Stimulated activated memory B cell treated with anti-CD40 and anti-IgM and Interleukin-4, amounts not matched to agents 10 μg/mL and 1 μg/mL and 100 μg/mL, for 72 hours (primary cell): ENCODE data around the gene HOXB9.
A peak's percentile ranks its signal among the peaks of the same experiment; 100 is the strongest.

Experiments used
- ATAC-seq: fragments of 150-1000 bp; cut with Tn5 transposase; 2 replicates; pipeline ENCODE4 v1.10.0; 2021
- H3K27ac Mint-ChIP-seq: one replicate; pipeline ENCODE4 v1.8.0; 2022; ENCODE audit warnings: mild to moderate bottlenecking, mixed read lengths
- H3K27me3 Mint-ChIP-seq: one replicate; pipeline ENCODE4 v1.8.0; 2022; ENCODE audit warnings: mixed read lengths
- H3K36me3 Mint-ChIP-seq: one replicate; pipeline ENCODE4 v1.8.0; 2022; ENCODE audit warnings: mixed read lengths
- H3K4me1 Mint-ChIP-seq: one replicate; pipeline ENCODE4 v1.8.0; 2022; ENCODE audit warnings: mixed read lengths
- H3K4me3 Mint-ChIP-seq: one replicate; pipeline ENCODE4 v1.8.0; 2022; ENCODE audit warnings: mild to moderate bottlenecking, moderate library complexity, mixed read lengths
- H3K9me3 Mint-ChIP-seq: one replicate; pipeline ENCODE4 v1.8.0; 2022; ENCODE audit warnings: mixed read lengths

The HOXB9 gene

GRCh38 chr17:48592057-48592514 is 34.1 kb downstream of the HOXB9 start:
- Mint-ChIP-seq H3K4me1 (peaks cover 30% of the 10 kb centered on the region), H3K36me3 (no peaks in the 10 kb centered on the region), H3K27me3 (peaks cover 100% of the 10 kb centered on the region), H3K9me3 (no peaks in the 10 kb centered on the region), H3K4me3 (no peak overlapping the region), H3K27ac (no peak overlapping the region)
- ATAC-seq, result no peak

- H3K36me3 Mint-ChIP-seq, result no peaks in the 10 kb centered on the region
- H3K27me3 Mint-ChIP-seq, result peaks cover 100% of the 10 kb centered on the region
- no peaks in the 10 kb centered on the region for H3K9me3 Mint-ChIP-seq
- H3K27ac Mint-ChIP-seq, result no peak overlapping the region
- H3K4me3 Mint-ChIP-seq, result no peak overlapping the region
- ATAC-seq, result no peak
- peaks cover 25% of the 10 kb centered on the region for H3K4me1 Mint-ChIP-seq
Measured at GRCh38 chr17:48591255-48592056, 34.7 kb downstream of the HOXB9 start.

GRCh38 chr17:48590607-48591161 is 35.5 kb downstream of the HOXB9 start:
- Mint-ChIP-seq H3K4me1 (peaks cover 28% of the 10 kb centered on the region), H3K27ac (no peak overlapping the region), H3K36me3 (no peaks in the 10 kb centered on the region), H3K9me3 (no peaks in the 10 kb centered on the region), H3K27me3 (peaks cover 100% of the 10 kb centered on the region), H3K4me3 (no peak overlapping the region)
- ATAC-seq, result no peak

GRCh38 chr17:48589831-48590606 is 36.1 kb downstream of the HOXB9 start, which contains the start of gene HOXB3:
HOXB3 (minus strand) TSS chr17:48590241; CDS start chr17:48552474, 37,767 bp downstream.
- Mint-ChIP-seq H3K9me3 (no peaks in the 10 kb centered on the region), H3K36me3 (no peaks in the 10 kb centered on the region), H3K27me3 (peaks cover 100% of the 10 kb centered on the region), H3K4me3 (no peak within 1 kb of the TSS), H3K4me1 (peaks cover 35% of the 10 kb centered on the region), H3K27ac (no peak within 1 kb of the TSS)
- no peak for ATAC-seq

GRCh38 chr17:48589060-48589830 is 36.9 kb downstream of the HOXB9 start:
- Mint-ChIP-seq H3K27ac (no peak overlapping the region), H3K36me3 (no peaks in the 10 kb centered on the region), H3K4me1 (peaks cover 39% of the 10 kb centered on the region), H3K27me3 (peaks cover 100% of the 10 kb centered on the region), H3K4me3 (no peak overlapping the region), H3K9me3 (no peaks in the 10 kb centered on the region)
- ATAC-seq, result no peak

- H3K4me3 Mint-ChIP-seq, result no peak overlapping the region
- no peak for ATAC-seq
- H3K27me3 Mint-ChIP-seq, result peaks cover 100% of the 10 kb centered on the region
- no peak overlapping the region for H3K27ac Mint-ChIP-seq
- H3K4me1 Mint-ChIP-seq, result peaks cover 33% of the 10 kb centered on the region
- no peaks in the 10 kb centered on the region for H3K9me3 Mint-ChIP-seq
- no peaks in the 10 kb centered on the region for H3K36me3 Mint-ChIP-seq
Measured at GRCh38 chr17:48588528-48588927, 37.6 kb downstream of the HOXB9 start.

GRCh38 chr17:48588074-48588415 is 38.1 kb downstream of the HOXB9 start:
- no peak overlapping the region for H3K27ac Mint-ChIP-seq

GRCh38 chr17:48587276-48588073 is 38.7 kb downstream of the HOXB9 start:
- H3K4me1 Mint-ChIP-seq, result peaks cover 22% of the 10 kb centered on the region
- no peaks in the 10 kb centered on the region for H3K9me3 Mint-ChIP-seq
- no peak overlapping the region for H3K4me3 Mint-ChIP-seq
- H3K27ac Mint-ChIP-seq, result no peak overlapping the region
- no peaks in the 10 kb centered on the region for H3K36me3 Mint-ChIP-seq
- no peak for ATAC-seq
- peaks cover 100% of the 10 kb centered on the region for H3K27me3 Mint-ChIP-seq

More at GRCh38 chr17:48588074-48588415, 38.1 kb downstream of the HOXB9 start:
- Mint-ChIP-seq H3K4me1 (peaks cover 28% of the 10 kb centered on the region), H3K27me3 (peaks cover 100% of the 10 kb centered on the region), H3K4me3 (no peak overlapping the region), H3K36me3 (no peaks in the 10 kb centered on the region), H3K9me3 (no peaks in the 10 kb centered on the region)
- ATAC-seq, result no peak

- ATAC-seq, result no peak
- H3K4me1 Mint-ChIP-seq, result peaks cover 20% of the 10 kb centered on the region
- H3K4me3 Mint-ChIP-seq, result peak overlapping the region; percentile 86
- H3K9me3 Mint-ChIP-seq, result no peaks in the 10 kb centered on the region
- H3K27ac Mint-ChIP-seq, result no peak overlapping the region
- H3K36me3 Mint-ChIP-seq, result no peaks in the 10 kb centered on the region
- peaks cover 100% of the 10 kb centered on the region for H3K27me3 Mint-ChIP-seq
Measured at GRCh38 chr17:48586355-48587258, 39.6 kb downstream of the HOXB9 start.

GRCh38 chr17:48584223-48584741 is 41.9 kb downstream of the HOXB9 start:
- peaks cover 100% of the 10 kb centered on the region for H3K27me3 Mint-ChIP-seq
- no peaks in the 10 kb centered on the region for H3K36me3 Mint-ChIP-seq
- no peak overlapping the region for H3K27ac Mint-ChIP-seq
- H3K4me1 Mint-ChIP-seq, result peaks cover 20% of the 10 kb centered on the region
- H3K4me3 Mint-ChIP-seq, result no peak overlapping the region
- H3K9me3 Mint-ChIP-seq, result no peaks in the 10 kb centered on the region
- ATAC-seq, result no peak

GRCh38 chr17:48583708-48584222 is 42.4 kb downstream of the HOXB9 start:
- no peak for ATAC-seq
- Mint-ChIP-seq H3K4me1 (peaks cover 25% of the 10 kb centered on the region), H3K27me3 (peaks cover 100% of the 10 kb centered on the region), H3K9me3 (no peaks in the 10 kb centered on the region), H3K27ac (no peak overlapping the region), H3K36me3 (no peaks in the 10 kb centered on the region), H3K4me3 (no peak overlapping the region)

- H3K27me3 Mint-ChIP-seq, result peaks cover 95% of the 10 kb centered on the region
- no peaks in the 10 kb centered on the region for H3K9me3 Mint-ChIP-seq
- H3K36me3 Mint-ChIP-seq, result no peaks in the 10 kb centered on the region
- no peak overlapping the region for H3K4me3 Mint-ChIP-seq
- H3K4me1 Mint-ChIP-seq, result peaks cover 29% of the 10 kb centered on the region
- H3K27ac Mint-ChIP-seq, result no peak overlapping the region
- no peak for ATAC-seq
Measured at GRCh38 chr17:48582750-48583069, 43.4 kb downstream of the HOXB9 start.

- peak overlapping the region; percentile 8 for H3K4me3 Mint-ChIP-seq
- H3K9me3 Mint-ChIP-seq, result no peaks in the 10 kb centered on the region
- H3K27ac Mint-ChIP-seq, result no peak overlapping the region
- no peak for ATAC-seq
- H3K36me3 Mint-ChIP-seq, result no peaks in the 10 kb centered on the region
- H3K4me1 Mint-ChIP-seq, result peaks cover 18% of the 10 kb centered on the region
- H3K27me3 Mint-ChIP-seq, result peaks cover 75% of the 10 kb centered on the region
Measured at GRCh38 chr17:48579760-48580554, 46.2 kb downstream of the HOXB9 start.
